ENCODE results near the gene NLGN1. TPM values are rescaled to one million over a fixed set of nuclear protein-coding genes. Genes with fewer than 3 reads are reported as not detected.

NLGN1 gene
- total RNA-seq = 2.9 and 6.1 TPM in 2 replicates

DNA sequence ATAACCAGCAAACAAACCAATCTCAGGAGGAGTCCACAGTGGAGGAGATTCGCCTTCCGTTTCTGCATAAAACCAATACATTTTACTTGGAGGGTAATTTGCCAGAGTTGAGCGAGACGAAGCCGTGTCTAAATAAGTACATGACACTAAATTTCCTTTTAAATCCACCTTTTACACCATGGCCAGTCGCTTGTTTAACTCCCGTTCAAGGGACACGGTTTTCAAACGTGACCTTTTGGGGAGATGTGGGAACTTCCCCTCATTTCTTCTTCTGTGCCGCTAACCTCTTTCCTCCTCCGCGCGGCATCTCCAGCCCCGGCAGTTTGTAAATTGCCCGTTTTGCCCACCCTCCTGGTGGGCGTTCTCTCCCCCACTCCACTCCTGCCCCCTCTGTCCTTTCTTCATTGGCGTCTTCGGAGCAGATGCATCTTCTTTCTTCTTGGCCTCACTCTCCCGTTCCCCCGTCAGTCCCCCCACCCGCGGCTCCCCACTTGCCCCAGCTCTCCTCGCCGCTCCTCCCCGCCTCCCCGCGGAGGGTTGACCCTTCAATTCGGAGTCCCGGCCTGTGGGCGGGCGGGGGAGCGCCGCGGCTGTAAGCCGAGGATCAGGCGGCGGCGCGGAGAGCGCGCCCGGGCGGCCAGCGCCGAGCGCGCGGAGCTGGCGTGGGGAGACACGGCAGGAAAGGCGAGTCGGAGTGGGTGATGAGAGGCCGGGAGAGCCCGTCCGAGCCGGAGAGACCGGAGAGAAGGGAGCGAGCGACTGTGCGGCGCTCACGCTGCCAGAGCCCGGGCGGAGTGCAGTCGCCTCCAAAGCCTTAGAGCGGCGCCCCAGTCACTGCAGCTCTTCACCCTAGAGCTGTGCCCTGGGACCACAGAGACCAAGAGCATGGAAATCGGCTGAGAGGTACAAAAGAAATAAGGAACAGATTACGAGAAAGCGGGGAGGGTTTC, at the start of gene NLGN1:
NLGN1 (plus strand) TSS at position 584 of the 950 bp plus-strand sequence.

